Measurements from ENCODE around the gene UPK3BL2.
"Not testable (repeated sequence)": the region's sequence is repeated elsewhere in the genome, so short reads cannot be mapped to it uniquely, and the experiment has no call there.

DNA sequence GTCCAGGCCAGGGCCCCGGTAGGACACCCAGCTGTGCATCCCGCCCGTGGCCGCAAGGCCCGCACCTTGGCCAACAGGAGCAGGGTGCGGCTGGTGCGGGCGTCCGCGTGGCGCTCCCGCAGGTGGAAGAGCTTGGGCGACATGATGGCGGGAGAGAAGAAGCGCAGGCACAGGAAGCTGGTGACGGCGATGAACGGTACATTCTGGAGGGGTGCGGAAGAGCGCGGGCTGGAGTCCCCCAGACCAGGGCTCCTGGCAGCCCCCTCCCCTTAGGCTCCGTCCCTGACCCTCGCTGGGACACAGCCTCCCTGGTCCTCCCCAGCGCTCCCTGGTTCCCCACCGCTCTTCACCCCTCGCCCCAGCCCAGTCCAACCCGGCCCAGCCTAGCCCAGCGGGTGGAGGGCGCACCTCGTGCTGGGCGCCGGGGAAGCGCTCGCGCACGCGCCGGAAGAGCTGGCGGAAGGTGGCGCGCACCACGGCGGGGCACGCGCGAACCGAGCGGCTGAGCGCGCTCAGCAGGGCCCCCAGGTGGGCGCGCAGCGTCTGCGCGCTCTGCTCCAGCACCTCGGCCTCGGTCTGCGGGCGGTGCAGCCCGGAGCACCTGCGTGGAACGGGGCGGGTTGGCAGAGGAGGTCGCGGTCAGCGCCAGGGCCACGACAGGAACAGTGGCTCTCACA lies 48.9 kb downstream of the UPK3BL2 start:
- TF ChIP-seq, protein P1, sequence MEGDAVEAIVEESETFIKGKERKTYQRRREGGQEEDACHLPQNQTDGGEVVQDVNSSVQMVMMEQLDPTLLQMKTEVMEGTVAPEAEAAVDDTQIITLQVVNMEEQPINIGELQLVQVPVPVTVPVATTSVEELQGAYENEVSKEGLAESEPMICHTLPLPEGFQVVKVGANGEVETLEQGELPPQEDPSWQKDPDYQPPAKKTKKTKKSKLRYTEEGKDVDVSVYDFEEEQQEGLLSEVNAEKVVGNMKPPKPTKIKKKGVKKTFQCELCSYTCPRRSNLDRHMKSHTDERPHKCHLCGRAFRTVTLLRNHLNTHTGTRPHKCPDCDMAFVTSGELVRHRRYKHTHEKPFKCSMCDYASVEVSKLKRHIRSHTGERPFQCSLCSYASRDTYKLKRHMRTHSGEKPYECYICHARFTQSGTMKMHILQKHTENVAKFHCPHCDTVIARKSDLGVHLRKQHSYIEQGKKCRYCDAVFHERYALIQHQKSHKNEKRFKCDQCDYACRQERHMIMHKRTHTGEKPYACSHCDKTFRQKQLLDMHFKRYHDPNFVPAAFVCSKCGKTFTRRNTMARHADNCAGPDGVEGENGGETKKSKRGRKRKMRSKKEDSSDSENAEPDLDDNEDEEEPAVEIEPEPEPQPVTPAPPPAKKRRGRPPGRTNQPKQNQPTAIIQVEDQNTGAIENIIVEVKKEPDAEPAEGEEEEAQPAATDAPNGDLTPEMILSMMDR (conservative IDR thresholded peaks at IDR 0.05; ENCODE audit: low read depth, low read length) = not testable (repeated sequence)
- not testable (repeated sequence) for TF ChIP-seq EZH2phosphoT487 (IDR thresholded peaks at IDR 0.05; ENCODE audit: borderline replicate concordance, low read length); EZH2 (IDR thresholded peaks at IDR 0.05; ENCODE audit: low read length, unreplicated experiment)
